HEK293T (cell line): ENCODE data around the gene RNF208.

Experiments used
- BHLHE40 ChIP-seq: fragments of 450-650 bp; IDR thresholded peaks from 2 replicates; pipeline ENCODE4 v1.6.1; 2016; ENCODE audit warnings: mild to moderate bottlenecking, moderate library complexity, borderline replicate concordance
- CTBP1 ChIP-seq: fragments of 450-650 bp; IDR thresholded peaks from 2 replicates; pipeline ENCODE4 v1.6.1; 2016; ENCODE audit warnings: borderline replicate concordance
- ELF4 ChIP-seq: fragments of 450-650 bp; IDR thresholded peaks from 2 replicates; pipeline ENCODE4 v1.6.1; 2017; ENCODE audit warnings: antibody characterized with exemption
- FOXA1 ChIP-seq: fragments of 450-650 bp; IDR thresholded peaks from 2 replicates; pipeline ENCODE4 v1.6.1; 2016; ENCODE audit warnings: mild to moderate bottlenecking
- FOXK2 ChIP-seq: fragments of 450-650 bp; IDR thresholded peaks from 2 replicates; pipeline ENCODE4 v1.6.1; 2016; ENCODE audit warnings: mild to moderate bottlenecking
- FOXM1 ChIP-seq: fragments of 450-650 bp; IDR thresholded peaks from 2 replicates; pipeline ENCODE4 v1.6.1; 2017; ENCODE audit warnings: mild to moderate bottlenecking, borderline replicate concordance
- HDGF ChIP-seq: fragments of 450-650 bp; IDR thresholded peaks from 2 replicates; pipeline ENCODE4 v1.6.1; 2017; ENCODE audit warnings: antibody characterized with exemption, borderline replicate concordance
- LEF1 ChIP-seq: fragments of 450-650 bp; IDR thresholded peaks from 2 replicates; pipeline ENCODE4 v1.6.1; 2017; ENCODE audit warnings: mild to moderate bottlenecking, borderline replicate concordance
- NFRKB ChIP-seq: fragments of 450-650 bp; IDR thresholded peaks from 2 replicates; pipeline ENCODE4 v1.6.1; 2016; ENCODE audit warnings: mild to moderate bottlenecking, moderate library complexity
- PKNOX1 ChIP-seq: fragments of 450-650 bp; IDR thresholded peaks from 2 replicates; pipeline ENCODE4 v1.6.1; 2016
- SP1 ChIP-seq: fragments of 450-650 bp; IDR thresholded peaks from 2 replicates; pipeline ENCODE4 v1.6.1; 2017
- SUZ12 ChIP-seq: fragments of 450-650 bp; IDR thresholded peaks from 2 replicates; pipeline ENCODE4 v1.6.1; 2016; ENCODE audit warnings: mild to moderate bottlenecking
- TARDBP ChIP-seq: fragments of 450-650 bp; IDR thresholded peaks from 2 replicates; pipeline ENCODE4 v1.6.1; 2016
- ZNF384 ChIP-seq: fragments of 450-650 bp; IDR thresholded peaks from 2 replicates; pipeline ENCODE4 v1.6.1; 2016

- TF ChIP-seq BHLHE40 (no peak), LEF1 (no peak), FOXM1 (no peak), ZNF384 (no peak), SUZ12 (no peak), NFRKB (no peak), SP1 (no peak), FOXK2 (no peak), ELF4 (no peak), PKNOX1 (no peak), FOXA1 (no peak), TARDBP (no peak), CTBP1 (no peak), HDGF (no peak)
These were observed 42.3 kb downstream of the RNF208 start for GRCh38 chr9:137179761-137180160.
